K562 (cell line): Measurements from ENCODE around the gene ENDOU. TPM values are rescaled to one million over a fixed set of nuclear protein-coding genes. Genes with fewer than 3 reads are reported as not detected.

Source experiments
- ADNP ChIP-seq: fragments of 200-800 bp; sonication (Bioruptor generic); IDR thresholded peaks from 2 replicates; pipeline ENCODE4 v1.6.1; 2016; ENCODE audit warnings: missing genetic modification characterization, missing compliant biosample characterization
- ARID2 ChIP-seq: fragments of 450-650 bp; IDR thresholded peaks from 2 replicates; pipeline ENCODE4 v1.6.1; 2017; ENCODE audit warnings: antibody characterized with exemption, mild to moderate bottlenecking
- ATF7 ChIP-seq: fragments of 450-650 bp; IDR thresholded peaks from 2 replicates; pipeline ENCODE4 v1.7.1; 2014; ENCODE audit warnings: mild to moderate bottlenecking, moderate library complexity
- CREM ChIP-seq: IDR thresholded peaks from 2 replicates; pipeline ENCODE4 v1.6.1; 2014; ENCODE audit warnings: antibody characterized with exemption, low read depth
- EGR1 ChIP-seq: fragments of 450-650 bp; conservative IDR thresholded peaks from 2 replicates; pipeline ENCODE4 v1.6.1; 2017; ENCODE audit warnings: mild to moderate bottlenecking
- EP300 ChIP-seq: IDR thresholded peaks from 2 replicates; pipeline ENCODE4 v1.6.1; 2012; ENCODE audit warnings: low read length, improper control_type of control experiment
- ESRRB ChIP-seq: fragments of 250-450 bp; sonication (Bioruptor Pico); IDR thresholded peaks from 2 replicates; pipeline ENCODE4 v1.5.0; 2020; ENCODE audit warnings: mild to moderate bottlenecking, moderate library complexity, borderline replicate concordance
- FOXA3 ChIP-seq, 2 experiments: fragments of 450-650 bp in 1 of 2; sonication (generic) in 1 of 2; formaldehyde crosslinking; IDR thresholded peaks in 1 of 2; conservative IDR thresholded peaks in 1 of 2; 2 replicates each; pipeline versions ENCODE4 v1.4.0 to v1.8.0; 2020 to 2022; ENCODE audit warnings: mild to moderate bottlenecking in 2 of 2, missing genetic modification reagents in 1 of 2
- GABPB1 ChIP-seq: sonication (generic); formaldehyde crosslinking; IDR thresholded peaks from 2 replicates; pipeline ENCODE4 v1.8.0; 2022; ENCODE audit warnings: mild to moderate bottlenecking, missing genetic modification reagents
- GTF2A2 ChIP-seq: IDR thresholded peaks from 2 replicates; pipeline ENCODE4 v1.6.1; 2016; ENCODE audit warnings: mild to moderate bottlenecking, missing genetic modification characterization, missing compliant biosample characterization
- KAT7 ChIP-seq: sonication (generic); formaldehyde crosslinking; IDR thresholded peaks from 2 replicates; pipeline ENCODE4 v1.8.0; 2022; ENCODE audit warnings: missing genetic modification reagents, mild to moderate bottlenecking, borderline replicate concordance
- KDM5B ChIP-seq: fragments of 200-600 bp; sonication (generic); IDR thresholded peaks from 2 replicates; pipeline ENCODE4 v1.6.1; 2012; ENCODE audit warnings: low read depth, mild to moderate bottlenecking, moderate library complexity, low read length, control low read depth, inconsistent platforms; ENCODE audit not compliant: insufficient replicate concordance
- MCM5 ChIP-seq: fragments of 450-650 bp; IDR thresholded peaks from 2 replicates; pipeline ENCODE4 v1.6.1; 2016; ENCODE audit warnings: low read depth
- MEIS2 ChIP-seq: fragments of 450-650 bp; IDR thresholded peaks from 2 replicates; pipeline ENCODE4 v1.6.1; 2014; ENCODE audit warnings: mild to moderate bottlenecking; ENCODE audit not compliant: partially characterized antibody
- MXD1 ChIP-seq: fragments of 250-450 bp; sonication (Bioruptor Pico); IDR thresholded peaks from 2 replicates; pipeline ENCODE4 v1.8.0; 2021; ENCODE audit warnings: borderline replicate concordance, mild to moderate bottlenecking, moderate library complexity; ENCODE audit not compliant: poor library complexity, severe bottlenecking
- NEUROD1 ChIP-seq: fragments of 150-350 bp; IDR thresholded peaks from 2 replicates; pipeline ENCODE4 v1.6.1; 2014; ENCODE audit warnings: borderline replicate concordance, low read length, low read depth; ENCODE audit not compliant: partially characterized antibody
- RBM34 ChIP-seq: fragments of 200-400 bp; formaldehyde crosslinking; IDR thresholded peaks from 2 replicates; pipeline ENCODE4 v1.6.1; 2018; ENCODE audit warnings: low read length, borderline replicate concordance; ENCODE audit not compliant: insufficient read depth
- SMARCE1 ChIP-seq: fragments of 450-650 bp; IDR thresholded peaks from 2 replicates; pipeline ENCODE4 v1.7.1; 2016; ENCODE audit warnings: mild to moderate bottlenecking
- SNIP1 ChIP-seq: fragments of 450-650 bp; IDR thresholded peaks from 2 replicates; pipeline ENCODE4 v1.7.1; 2017; ENCODE audit warnings: low read depth, mild to moderate bottlenecking
- TCFL5 ChIP-seq: fragments of 250-450 bp; sonication (Bioruptor Pico); conservative IDR thresholded peaks from 2 replicates; pipeline ENCODE4 v1.6.1; 2021; ENCODE audit warnings: mild to moderate bottlenecking, moderate library complexity, matching md5 sums
- THRA ChIP-seq: fragments of 450-650 bp; IDR thresholded peaks from 2 replicates; pipeline ENCODE4 v1.6.1; 2017; ENCODE audit warnings: mild to moderate bottlenecking, moderate library complexity
- XRCC3 ChIP-seq: fragments of 450-650 bp; IDR thresholded peaks from 2 replicates; pipeline ENCODE4 v1.6.1; 2017; ENCODE audit warnings: mild to moderate bottlenecking, moderate library complexity
- ZBTB7A ChIP-seq: IDR thresholded peaks from 2 replicates; pipeline ENCODE4 v1.6.1; 2011; ENCODE audit warnings: low read depth, mild to moderate bottlenecking, low read length, moderate library complexity, borderline replicate concordance; ENCODE audit not compliant: control insufficient read depth
- ZKSCAN1 ChIP-seq: fragments of 150-350 bp; IDR thresholded peaks from 2 replicates; pipeline ENCODE4 v1.6.1; 2016; ENCODE audit warnings: low read depth, low read length
- ZNF3 ChIP-seq: fragments of 250-450 bp; sonication (Bioruptor Pico); IDR thresholded peaks from 2 replicates; pipeline ENCODE4 v1.5.0; 2021; ENCODE audit warnings: mild to moderate bottlenecking, moderate library complexity
- ZNF717 ChIP-seq: fragments of 250-450 bp; sonication (Bioruptor Pico); IDR thresholded peaks from 2 replicates; pipeline ENCODE4 v1.5.0; 2021
- ZNF75A ChIP-seq: fragments of 450-650 bp; formaldehyde crosslinking; IDR thresholded peaks from 2 replicates; pipeline ENCODE4 v1.4.0; 2020; ENCODE audit warnings: mild to moderate bottlenecking
- polyA plus RNA-seq, 8 experiments: library from polyadenylated mRNA; depleted of rRNA in 4 of 8; stranded (reverse) in 5 of 8; unstranded in 3 of 8; fragments of >200 nt; fragmentation: Nextera tagmentation in 2 of 8; fragmentation: Illumina TruSeq in 1 of 8; extraction: Ambion mirVana in 2 of 8; extraction: Trizol in 1 of 8; gene quantifications; 2 replicates each; pipeline versions ENCODE4 v1.2.1 to v1.2.3, GENCODE V29; 2011 to 2014; ENCODE audit warnings: inconsistent platforms in 1 of 8, missing spikeins in 1 of 8
- total RNA-seq, 7 experiments: library from RNA; depleted of rRNA in 6 of 7; stranded (reverse); fragments of >200 nt in 6 of 7; fragmentation: Illumina TruSeq in 2 of 7; extraction: Trizol in 2 of 7; gene quantifications; 2 replicates each; pipeline versions ENCODE4 v1.2.1 to v1.2.3, GENCODE V29; 2011 to 2021; ENCODE audit warnings: low replicate concordance in 1 of 7
- TF ChIP-seq, protein P1 (sequence below): sonication (generic); formaldehyde crosslinking; IDR thresholded peaks from 2 replicates; pipeline ENCODE4 v1.9.0; 2022; ENCODE audit warnings: mild to moderate bottlenecking, missing genetic modification reagents
- TF ChIP-seq, protein P2 (sequence below): fragments of 450-650 bp; formaldehyde crosslinking; IDR thresholded peaks from 2 replicates; pipeline ENCODE4 v1.4.0; 2020; ENCODE audit warnings: mild to moderate bottlenecking, moderate library complexity

ENDOU gene
- total and polyA plus RNA-seq, 9 of the 15 experiments (the other 6 are each of a cell fraction or from before 2014, with no cell fraction given): 0.03 TPM; not detected in 8

GRCh38 chr12:47715393-47715876 lies 9.9 kb downstream of the ENDOU start (continued):
- TF ChIP-seq, protein P1, sequence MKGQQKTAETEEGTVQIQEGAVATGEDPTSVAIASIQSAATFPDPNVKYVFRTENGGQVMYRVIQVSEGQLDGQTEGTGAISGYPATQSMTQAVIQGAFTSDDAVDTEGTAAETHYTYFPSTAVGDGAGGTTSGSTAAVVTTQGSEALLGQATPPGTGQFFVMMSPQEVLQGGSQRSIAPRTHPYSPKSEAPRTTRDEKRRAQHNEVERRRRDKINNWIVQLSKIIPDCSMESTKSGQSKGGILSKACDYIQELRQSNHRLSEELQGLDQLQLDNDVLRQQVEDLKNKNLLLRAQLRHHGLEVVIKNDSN: no peak
- no peak for TF ChIP-seq KAT7
- TF ChIP-seq MCM5: no peak
- no peak for TF ChIP-seq GTF2A2
- no peak for TF ChIP-seq ZNF3 (CRISPR knock-in tag)
- TF ChIP-seq NEUROD1: no peak
- no peak for TF ChIP-seq SNIP1
- TF ChIP-seq XRCC3: no peak
- no peak for TF ChIP-seq ZKSCAN1
- TF ChIP-seq ADNP (tag): no peak
- no peak for TF ChIP-seq EP300
- TF ChIP-seq SMARCE1: no peak
- no peak for TF ChIP-seq EGR1
- TF ChIP-seq ATF7: no peak
- TF ChIP-seq CREM: peak; percentile 31; the same call in 1 of the 2 replicates
- 0 out of 4 replicates have a peak, but pooled peaks of 1 of the 2 experiments have one; percentile 16 for TF ChIP-seq FOXA3 (CRISPR knock-in tag; conservative IDR thresholded peaks at IDR 0.05 in 1 of 2, IDR thresholded peaks at IDR 0.05 in 1 of 2)
- TF ChIP-seq ESRRB (CRISPR knock-in tag): no peak
- TF ChIP-seq KDM5B: no peak
- TF ChIP-seq ZNF717 (CRISPR knock-in tag): no peak
- no peak for TF ChIP-seq TCFL5 (CRISPR knock-in tag)
- TF ChIP-seq MXD1: no peak
- TF ChIP-seq RBM34: no peak
- no peak for TF ChIP-seq MEIS2
- TF ChIP-seq, protein P2, sequence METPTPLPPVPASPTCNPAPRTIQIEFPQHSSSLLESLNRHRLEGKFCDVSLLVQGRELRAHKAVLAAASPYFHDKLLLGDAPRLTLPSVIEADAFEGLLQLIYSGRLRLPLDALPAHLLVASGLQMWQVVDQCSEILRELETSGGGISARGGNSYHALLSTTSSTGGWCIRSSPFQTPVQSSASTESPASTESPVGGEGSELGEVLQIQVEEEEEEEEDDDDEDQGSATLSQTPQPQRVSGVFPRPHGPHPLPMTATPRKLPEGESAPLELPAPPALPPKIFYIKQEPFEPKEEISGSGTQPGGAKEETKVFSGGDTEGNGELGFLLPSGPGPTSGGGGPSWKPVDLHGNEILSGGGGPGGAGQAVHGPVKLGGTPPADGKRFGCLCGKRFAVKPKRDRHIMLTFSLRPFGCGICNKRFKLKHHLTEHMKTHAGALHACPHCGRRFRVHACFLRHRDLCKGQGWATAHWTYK: no peak
- peak; percentile 41; the same call in 1 of the 2 replicates for TF ChIP-seq ARID2
- no peak for TF ChIP-seq ZNF75A
- TF ChIP-seq THRA: no peak
- TF ChIP-seq GABPB1: no peak
- TF ChIP-seq ZBTB7A: no peak
